Mesenchymal stem cell (in vitro differentiated cells and primary cell): ENCODE data around the gene PRORP.
A peak's percentile ranks its signal among the peaks of the same experiment; 100 is the strongest.

Experiments
- DNase-seq: peaks from one replicate; pipeline ENCODE4 v3.0.0-alpha.2; 2013
- H2AFZ ChIP-seq: one replicate; pipeline ENCODE4 v1.6.1; 2013; ENCODE audit warnings: low read depth, mild to moderate bottlenecking, control low read depth, inconsistent platforms, low read length, moderate library complexity
- H2AK5ac ChIP-seq: 2 replicates; pipeline ENCODE4 v1.6.1; 2013; ENCODE audit warnings: low read length, moderate library complexity, mild to moderate bottlenecking, inconsistent platforms; ENCODE audit not compliant: severe bottlenecking
- H2BK120ac ChIP-seq: one replicate; pipeline ENCODE4 v1.6.1; 2013; ENCODE audit warnings: low read depth, mild to moderate bottlenecking, inconsistent platforms, low read length, moderate library complexity
- H2BK12ac ChIP-seq, 2 experiments: one replicate each; pipeline ENCODE4 v1.6.1; 2013; ENCODE audit warnings: inconsistent platforms in 2 of 2, low read length in 2 of 2, mild to moderate bottlenecking in 2 of 2, moderate library complexity in 2 of 2, control low read depth in 1 of 2
- H2BK15ac ChIP-seq: one replicate; pipeline ENCODE4 v1.6.1; 2013; ENCODE audit warnings: mild to moderate bottlenecking, low read depth, inconsistent platforms; ENCODE audit not compliant: poor library complexity, severe bottlenecking
- H2BK5ac ChIP-seq: 2 replicates; pipeline ENCODE4 v1.6.1; 2013; ENCODE audit warnings: low read depth, mild to moderate bottlenecking, low read length, control low read depth, inconsistent platforms; ENCODE audit not compliant: poor library complexity, severe bottlenecking
- H3K14ac ChIP-seq, 2 experiments: one replicate each; pipeline ENCODE4 v1.6.1; 2013; ENCODE audit warnings: inconsistent platforms in 2 of 2, low read length in 2 of 2, control low read depth in 1 of 2, mild to moderate bottlenecking in 1 of 2, moderate library complexity in 1 of 2
- H3K18ac ChIP-seq, 2 experiments: one replicate each; pipeline ENCODE4 v1.6.1; 2013; ENCODE audit warnings: inconsistent platforms in 2 of 2, low read length in 2 of 2, control low read depth in 1 of 2, low read depth in 1 of 2, mild to moderate bottlenecking in 1 of 2
- H3K23ac ChIP-seq, 2 experiments: one replicate each; pipeline ENCODE4 v1.6.1; 2013; ENCODE audit warnings: inconsistent platforms in 2 of 2, low read length in 2 of 2, mild to moderate bottlenecking in 2 of 2, moderate library complexity in 2 of 2, control low read depth in 1 of 2
- H3K27ac ChIP-seq: 2 replicates; pipeline ENCODE4 v1.5.1; 2013; ENCODE audit warnings: mild to moderate bottlenecking, moderate library complexity, low read length, control low read depth, inconsistent platforms; ENCODE audit not compliant: poor library complexity, severe bottlenecking
- H3K27me3 ChIP-seq, 2 experiments: 2 replicates each; pipeline versions ENCODE4 v1.6.1 to v1.7.0; 2013; ENCODE audit warnings: low read length in 2 of 2, mild to moderate bottlenecking in 2 of 2, moderate library complexity in 2 of 2, control low read depth in 1 of 2, inconsistent platforms in 1 of 2; ENCODE audit not compliant: control insufficient read depth in 1 of 2, insufficient read depth in 1 of 2
- H3K36me3 ChIP-seq, 2 experiments: 2 replicates each; pipeline versions ENCODE4 v1.6.1 to v1.7.0; 2013; ENCODE audit warnings: low read length in 2 of 2, control low read depth in 1 of 2, inconsistent platforms in 1 of 2, low read depth in 1 of 2, mild to moderate bottlenecking in 1 of 2; ENCODE audit not compliant: insufficient read depth in 2 of 2, control insufficient read depth in 1 of 2
- H3K4ac ChIP-seq, 2 experiments: one replicate each; pipeline ENCODE4 v1.6.1; 2013; ENCODE audit warnings: inconsistent platforms in 2 of 2, low read length in 2 of 2, mild to moderate bottlenecking in 2 of 2, moderate library complexity in 2 of 2, control low read depth in 1 of 2, low read depth in 1 of 2
- H3K4me1 ChIP-seq: 2 replicates; pipeline ENCODE4 v1.6.1; 2013; ENCODE audit warnings: low read depth, low read length, control low read depth; ENCODE audit not compliant: control insufficient read depth, insufficient read depth
- H3K4me2 ChIP-seq: 2 replicates; pipeline ENCODE4 v1.6.1; 2013; ENCODE audit warnings: low read length, mild to moderate bottlenecking, inconsistent platforms; ENCODE audit not compliant: poor library complexity, severe bottlenecking
- H3K4me3 ChIP-seq, 2 experiments: 2 replicates each; pipeline versions ENCODE4 v1.5.1 to v1.7.0; 2013; ENCODE audit warnings: low read length in 2 of 2, mild to moderate bottlenecking in 2 of 2, control low read depth in 1 of 2, low read depth in 1 of 2; ENCODE audit not compliant: insufficient read depth in 1 of 2
- H3K79me1 ChIP-seq: replicated peaks from 2 replicates; pipeline ENCODE4 v1.6.1; 2013; ENCODE audit warnings: mild to moderate bottlenecking, control low read depth, low read length, inconsistent platforms; ENCODE audit not compliant: poor library complexity, severe bottlenecking
- H3K9ac ChIP-seq: 2 replicates; pipeline ENCODE4 v1.7.0; 2013; ENCODE audit warnings: mild to moderate bottlenecking, low read length, moderate library complexity
- H3K9me3 ChIP-seq: 2 replicates; pipeline ENCODE4 v1.7.0; 2013; ENCODE audit warnings: mild to moderate bottlenecking, low read length; ENCODE audit not compliant: control insufficient read depth
- H4K8ac ChIP-seq: one replicate; pipeline ENCODE4 v1.6.1; 2013; ENCODE audit warnings: inconsistent platforms, mild to moderate bottlenecking, low read length, moderate library complexity
- H4K91ac ChIP-seq: one replicate; pipeline ENCODE4 v1.6.1; 2013; ENCODE audit warnings: mild to moderate bottlenecking, low read length, inconsistent platforms
- WGBS: methylation state at CpG from one replicate; pipeline ENCODE4 v1.1.7; 2013; ENCODE audit warnings: mixed read lengths; 5-methylcytosine and 5-hydroxymethylcytosine counted together

The PRORP gene

DNA sequence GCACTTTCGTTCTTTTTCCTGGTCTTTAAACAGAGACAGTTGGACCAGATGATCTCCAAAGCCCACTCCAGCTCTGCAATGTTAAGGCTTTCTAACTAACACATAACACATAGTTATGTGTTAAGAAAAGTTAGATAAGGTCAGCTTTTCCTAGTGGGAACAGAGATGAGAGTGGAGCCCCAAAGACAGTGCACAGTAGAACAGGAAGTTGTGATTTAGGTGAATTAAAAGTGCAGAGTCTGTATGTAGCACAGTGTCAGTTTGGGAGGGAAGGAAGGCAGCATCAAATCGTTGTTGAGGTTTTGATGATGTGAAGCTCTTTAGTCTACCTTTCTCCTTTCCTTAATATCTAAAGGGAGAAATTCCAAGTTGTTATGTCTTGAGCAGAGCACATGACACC lies 31.7 kb downstream of the PRORP start:
- Histone ChIP-seq H3K18ac (peak overlapping the region in 1 of 2 experiments; percentile 34), H3K9me3 (no peaks in the 10 kb centered on the region), H3K27ac (no peak overlapping the region), H3K79me1 (peaks cover 20% of the 10 kb centered on the region), H3K9ac (no peak overlapping the region), H3K23ac (no peak overlapping the region), H3K4me1 (peaks cover 1% of the 10 kb centered on the region), H2AFZ (no peak overlapping the region), H3K27me3 (no peaks in the 10 kb centered on the region), H2BK5ac (no peak overlapping the region), H3K4me2 (no peak overlapping the region), H3K4me3 (no peak overlapping the region), H2BK12ac (no peak overlapping the region), H2BK15ac (no peak overlapping the region), H4K91ac (no peak overlapping the region), H2BK120ac (no peak overlapping the region), H2AK5ac (no peak overlapping the region), H3K4ac (no peak overlapping the region), H3K14ac (no peak overlapping the region), H4K8ac (no peak overlapping the region), H3K36me3 (peaks cover 4 to 10% of the 10 kb centered on the region in 2 experiments)
- 100% methylated on average over 1 of the region's 2 CpGs for WGBS
- no peak for DNase-seq

DNA sequence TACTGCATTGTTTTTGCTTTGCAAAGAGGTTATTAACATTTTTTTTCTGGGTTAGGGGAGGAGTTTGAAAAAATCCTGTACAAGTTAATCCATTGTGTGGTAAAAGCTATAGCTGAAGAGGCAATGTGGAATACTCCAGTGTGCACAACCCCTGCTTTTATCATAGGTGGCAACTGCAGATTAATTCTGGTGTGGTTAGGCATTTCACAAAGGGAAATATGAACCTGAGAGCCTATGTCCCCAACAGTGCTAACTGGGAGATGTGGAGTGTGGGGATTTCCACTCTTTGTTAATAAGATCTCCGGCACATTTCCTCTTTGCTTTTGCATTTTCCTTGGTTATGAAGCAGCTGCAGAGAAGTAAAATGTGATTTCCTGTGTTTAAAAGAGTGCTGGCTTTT lies 33.6 kb downstream of the PRORP start:
- Histone ChIP-seq H3K14ac (no peak overlapping the region), H3K9me3 (no peaks in the 10 kb centered on the region), H3K4ac (peak overlapping the region in 1 of 2 experiments; percentile 37), H2AFZ (peak overlapping the region; percentile 39), H3K4me1 (peaks cover 2% of the 10 kb centered on the region), H2BK12ac (peak overlapping the region in 1 of 2 experiments; percentile 63), H3K4me2 (no peak overlapping the region), H3K9ac (peak overlapping the region; percentile 2), H4K91ac (no peak overlapping the region), H2BK15ac (no peak overlapping the region), H2AK5ac (no peak overlapping the region), H3K18ac (peak overlapping the region in 1 of 2 experiments; percentile 1), H3K4me3 (no peak overlapping the region), H3K23ac (no peak overlapping the region), H2BK120ac (peak overlapping the region; percentile 64), H4K8ac (no peak overlapping the region), H3K27ac (peak overlapping the region; percentile 24), H3K36me3 (peaks cover 4 to 9% of the 10 kb centered on the region in 2 experiments), H3K79me1 (peaks cover 11% of the 10 kb centered on the region), H2BK5ac (no peak overlapping the region), H3K27me3 (no peaks in the 10 kb centered on the region)
- peak; percentile 84 for DNase-seq
- 13% methylated on average over 1 of the region's 1 CpG for WGBS

DNA sequence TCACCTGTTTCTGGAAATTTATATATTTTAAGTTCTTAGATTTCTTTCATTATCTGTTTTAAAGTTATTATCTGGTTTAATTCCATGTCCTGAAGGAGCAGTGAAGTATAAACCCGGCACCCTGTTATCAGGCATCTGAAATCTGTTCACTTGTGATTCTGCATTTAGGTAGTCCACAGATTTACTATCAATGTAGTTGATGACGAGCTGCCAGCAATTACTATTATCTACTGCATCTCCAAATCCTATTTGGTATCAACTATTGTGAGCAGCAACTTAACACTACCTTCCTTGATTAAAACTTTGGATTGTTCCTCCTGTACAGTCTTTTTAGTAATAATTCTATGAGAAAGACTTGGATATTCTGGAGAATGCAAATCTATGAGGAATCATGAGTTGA lies 36.1 kb downstream of the PRORP start:
- Histone ChIP-seq H3K27me3 (no peaks in the 10 kb centered on the region), H3K9ac (no peak overlapping the region), H3K27ac (no peak overlapping the region), H3K4me3 (no peak overlapping the region), H3K36me3 (peaks cover 0 to 9% of the 10 kb centered on the region in 2 experiments), H4K91ac (no peak overlapping the region), H2AFZ (no peak overlapping the region), H3K18ac (no peak overlapping the region), H4K8ac (no peak overlapping the region), H3K23ac (no peak overlapping the region), H3K4ac (no peak overlapping the region), H2BK120ac (no peak overlapping the region), H2AK5ac (no peak overlapping the region), H3K4me1 (peaks cover 2% of the 10 kb centered on the region), H3K9me3 (no peaks in the 10 kb centered on the region), H2BK12ac (no peak overlapping the region), H3K79me1 (peaks cover 10% of the 10 kb centered on the region), H2BK5ac (no peak overlapping the region), H2BK15ac (no peak overlapping the region), H3K4me2 (no peak overlapping the region), H3K14ac (no peak overlapping the region)
- 88% methylated on average over 2 of the region's 2 CpGs for WGBS
- DNase-seq = no peak

DNA sequence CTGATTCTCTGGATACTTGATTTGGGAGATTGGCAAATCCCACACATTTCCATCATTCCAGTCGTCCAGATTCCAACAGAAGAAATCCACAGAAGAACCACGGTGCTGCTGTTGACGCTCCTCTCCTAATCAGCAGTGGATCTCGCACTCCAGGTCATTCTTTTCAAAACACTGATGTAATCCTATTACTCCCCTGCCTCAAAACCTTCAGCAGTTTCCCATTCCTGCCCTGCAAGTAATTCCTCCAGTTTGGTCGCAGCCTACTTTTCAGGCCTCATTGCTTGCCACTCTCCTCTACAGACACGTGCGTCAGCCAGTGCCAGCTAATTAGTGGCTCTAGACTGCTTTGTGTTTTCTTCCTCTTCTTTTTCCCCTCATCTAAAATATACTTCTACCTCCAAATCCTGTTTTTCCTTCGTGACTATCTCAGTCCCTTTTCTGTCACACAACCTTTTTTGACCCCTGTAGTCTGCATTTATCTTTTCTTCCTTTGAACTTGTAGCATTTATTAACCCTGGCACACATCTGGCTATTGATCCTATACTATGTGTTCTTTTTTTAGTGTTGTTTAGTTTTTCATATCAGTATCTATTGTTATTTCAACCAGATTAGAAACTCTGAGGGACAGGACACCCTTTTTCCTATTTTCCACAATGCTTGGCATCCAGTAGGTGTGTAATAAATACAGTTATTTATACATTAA lies 36.8 kb downstream of the PRORP start:
- peak overlapping the region in 1 of 2 experiments; percentile 26 for H2BK12ac ChIP-seq
- no peak overlapping the region for H3K4me2 ChIP-seq
- peak overlapping the region in 1 of 2 experiments; percentile 11 for H3K18ac ChIP-seq
- H3K23ac ChIP-seq = no peak overlapping the region
- H3K27ac ChIP-seq = no peak overlapping the region
- no peak overlapping the region for H3K4ac ChIP-seq
- H3K4me1 ChIP-seq = peaks cover 2% of the 10 kb centered on the region
- H3K79me1 ChIP-seq = peaks cover 10% of the 10 kb centered on the region
- no peak overlapping the region for H3K14ac ChIP-seq
- H2BK15ac ChIP-seq = no peak overlapping the region
- H3K9me3 ChIP-seq = no peaks in the 10 kb centered on the region
- no peaks in the 10 kb centered on the region for H3K27me3 ChIP-seq
- H2BK120ac ChIP-seq = no peak overlapping the region
- no peak overlapping the region for H2BK5ac ChIP-seq
- no peak overlapping the region for H4K91ac ChIP-seq
- peaks cover 0 to 11% of the 10 kb centered on the region in 2 experiments for H3K36me3 ChIP-seq
- no peak overlapping the region for H3K4me3 ChIP-seq
- H2AK5ac ChIP-seq = no peak overlapping the region
- DNase-seq = peak; percentile 53
- WGBS = 50% methylated on average over 8 of the region's 8 CpGs
- H3K9ac ChIP-seq = peak overlapping the region; percentile 23
- no peak overlapping the region for H2AFZ ChIP-seq
- peak overlapping the region; percentile 60 for H4K8ac ChIP-seq
